DMS53 (cell line): ENCODE results near the gene SLC25A41.
"Not testable (repeated sequence)": the region's sequence is repeated elsewhere in the genome, so short reads cannot be mapped to it uniquely, and the experiment has no call there.

Source experiments
- DNase-seq: peaks from one replicate; lab custom pipeline; 2025; lab: John Stamatoyannopoulos, UW

The SLC25A41 gene

GRCh38 chr19:6428692-6429418, 4.7 kb downstream of the SLC25A41 start:
- not testable (repeated sequence) for DNase-seq

- DNase-seq: no peak
Measured at GRCh38 chr19:6427131-6427530, 6.4 kb downstream of the SLC25A41 start.

- DNase-seq: peak; percentile 18
Measured at GRCh38 chr19:6425732-6426620, 7.6 kb downstream of the SLC25A41 start.

GRCh38 chr19:6424939-6425731, 8.4 kb downstream of the SLC25A41 start:
- DNase-seq: peak; percentile 99

- DNase-seq: peak; percentile 28
Measured at GRCh38 chr19:6424195-6424938, 9.2 kb downstream of the SLC25A41 start, which contains the start of gene KHSRP. Gene KHSRP, minus strand, starts transcription at chr19:6424811. Its CDS starts 110 bp downstream, at chr19:6424701.

- DNase-seq: peak; percentile 42
Measured at GRCh38 chr19:6423499-6424194, 9.9 kb downstream of the SLC25A41 start.

- no peak for DNase-seq
Measured at GRCh38 chr19:6421075-6422014, 12.2 kb downstream of the SLC25A41 start.

GRCh38 chr19:6418562-6418932, 15.0 kb downstream of the SLC25A41 start:
- no peak for DNase-seq

GRCh38 chr19:6417713-6418561, 15.6 kb downstream of the SLC25A41 start:
- peak; percentile 31 for DNase-seq

- DNase-seq: no peak
Measured at GRCh38 chr19:6416658-6417405, 16.7 kb downstream of the SLC25A41 start.

- no peak for DNase-seq
Measured at GRCh38 chr19:6415591-6416190, 17.9 kb downstream of the SLC25A41 start.

GRCh38 chr19:6414793-6415590, 18.6 kb downstream of the SLC25A41 start:
- no peak for DNase-seq

- peak; percentile 22 for DNase-seq
Measured at GRCh38 chr19:6413721-6414643, 19.6 kb downstream of the SLC25A41 start.

- DNase-seq: no peak
Measured at GRCh38 chr19:6413291-6413690, 20.3 kb downstream of the SLC25A41 start.

GRCh38 chr19:6412447-6413091, 21.0 kb downstream of the SLC25A41 start:
- DNase-seq: peak; percentile 69
